HG02970 (cell line): ENCODE results near the gene SLC16A11.
"Not testable (repeated sequence)": the region's sequence is repeated elsewhere in the genome, so short reads cannot be mapped to it uniquely, and the experiment has no call there.

Experiments
- ATAC-seq: cut with Tn5 transposase; IDR thresholded peaks from one replicate; pipeline ENCODE4 v1.9.1; 2021; ENCODE audit warnings: mild to moderate bottlenecking, moderate library complexity, moderate number of reproducible peaks; ENCODE audit not compliant: unreplicated experiment, low FRiP score

The SLC16A11 gene

DNA sequence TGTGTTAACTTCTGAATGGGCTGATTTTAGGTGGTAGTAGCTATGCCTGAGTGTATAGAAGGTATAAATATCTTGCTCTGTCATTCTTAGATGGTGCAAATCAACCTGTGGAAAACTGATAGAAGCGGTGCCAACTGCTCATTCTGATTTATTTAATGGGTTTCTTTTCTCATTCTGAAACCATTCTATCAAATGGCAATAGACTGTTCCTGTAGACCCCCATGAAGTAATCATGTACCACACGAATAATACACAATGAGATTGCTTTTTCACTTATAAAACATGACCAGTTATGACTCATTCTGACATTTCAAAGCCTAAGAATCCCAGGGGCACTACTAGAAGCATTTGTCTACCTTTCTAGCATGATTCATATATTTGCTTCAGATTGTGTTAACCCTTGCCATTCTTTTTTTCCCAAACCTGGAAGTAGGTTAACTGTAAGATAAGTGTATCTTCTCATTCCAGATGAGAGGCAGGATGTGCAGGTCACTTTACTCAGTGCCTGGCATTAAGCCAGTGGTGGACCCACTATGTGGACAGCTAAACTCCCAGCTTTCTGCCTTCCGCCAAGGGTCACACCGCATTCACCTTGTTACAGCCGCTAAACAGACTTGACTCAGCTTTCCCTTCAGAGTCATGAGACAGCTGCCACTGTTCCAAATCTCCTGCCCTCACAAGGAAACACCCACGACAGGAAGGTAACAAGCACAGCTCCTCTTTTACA is 16.4 kb upstream of the SLC16A11 start:
- no peak for ATAC-seq

DNA sequence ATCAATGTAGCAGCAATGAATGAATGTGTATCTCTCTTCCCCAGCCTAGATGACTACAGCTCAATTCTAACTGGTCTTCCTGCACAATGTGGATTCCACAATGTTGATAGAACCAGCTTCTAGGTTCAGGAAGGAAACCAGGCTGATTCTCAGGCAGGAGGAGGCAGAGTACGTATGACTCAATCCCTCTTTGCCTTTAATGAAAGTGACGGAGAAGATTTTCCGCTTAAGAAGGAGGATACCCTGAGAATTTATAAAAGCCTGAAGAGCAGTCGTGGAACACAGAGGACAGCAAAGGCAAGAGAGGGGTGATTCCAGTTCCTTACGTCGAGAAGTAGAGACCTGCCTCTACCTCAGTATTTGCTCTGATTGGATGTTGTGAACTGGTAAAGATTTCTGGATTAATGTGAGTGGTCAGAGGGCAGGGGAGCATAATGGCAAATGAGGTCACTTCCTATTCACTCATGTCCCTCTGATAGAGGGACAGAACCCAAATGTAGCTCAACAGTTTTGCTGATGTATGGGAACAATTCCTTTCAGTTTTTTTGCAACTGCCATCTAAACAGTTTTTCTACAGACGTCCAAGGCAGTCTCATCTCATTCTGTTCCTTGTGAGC is 15.0 kb upstream of the SLC16A11 start:
- ATAC-seq: no peak

DNA sequence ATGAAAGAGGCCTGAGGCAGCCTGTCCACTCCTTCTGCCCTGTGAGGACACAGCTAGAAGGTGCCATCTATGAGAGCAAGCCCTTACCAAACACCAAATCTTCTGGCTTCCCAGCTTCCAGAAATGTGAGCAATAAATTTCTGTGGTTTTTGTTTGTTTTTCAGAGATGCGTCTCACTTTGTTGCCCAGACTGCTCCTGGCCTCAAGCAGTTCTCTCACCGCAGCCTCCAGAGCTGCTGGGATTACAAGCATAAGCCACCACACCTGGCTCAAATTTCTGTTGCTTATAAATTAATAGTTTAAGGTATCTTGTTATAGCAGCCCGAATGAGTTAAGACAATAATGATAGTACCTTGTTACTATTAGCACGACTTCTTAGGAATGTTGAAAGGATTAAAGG is 12.5 kb upstream of the SLC16A11 start:
- no peak for ATAC-seq

DNA sequence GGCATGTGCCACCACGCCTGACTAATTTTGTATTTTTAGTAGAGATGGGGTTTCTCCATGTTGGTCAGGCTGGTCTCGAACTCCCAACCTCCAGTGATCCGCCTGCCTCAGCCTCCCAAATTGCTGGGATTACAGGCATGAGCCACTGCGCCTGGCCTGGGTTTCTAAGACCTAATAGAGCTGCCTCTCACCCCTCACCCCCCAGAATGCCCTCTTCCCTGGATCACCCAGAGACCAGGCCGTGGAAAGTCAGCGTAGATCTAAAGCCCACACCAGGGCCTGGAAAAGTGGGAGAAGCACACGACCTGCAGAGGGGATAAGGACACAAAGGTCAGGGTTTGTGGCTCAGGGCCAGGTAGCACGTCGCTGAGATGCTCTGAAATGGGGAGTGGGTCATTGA is 6.7 kb upstream of the SLC16A11 start:
- not testable (repeated sequence) for ATAC-seq

DNA sequence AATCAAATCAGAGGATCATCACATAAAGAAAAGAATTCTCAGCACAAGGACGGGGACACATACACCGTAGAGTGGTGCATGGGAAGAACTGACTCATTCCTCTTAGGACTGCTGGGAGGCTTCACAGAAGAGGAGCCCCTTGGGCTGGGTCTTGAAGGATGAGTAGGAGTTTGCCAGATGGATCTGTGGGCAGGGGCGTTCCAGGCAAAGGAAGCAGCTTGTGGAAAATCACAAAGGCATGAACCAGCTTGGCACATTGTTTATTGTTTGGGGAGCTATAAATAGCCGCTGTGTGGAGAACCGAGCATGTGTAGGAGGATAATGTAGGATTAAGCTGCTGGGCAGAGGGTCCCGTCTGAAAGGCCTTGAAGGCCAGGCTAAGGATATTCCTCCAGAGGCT is 5.1 kb upstream of the SLC16A11 start:
- ATAC-seq: no peak

DNA sequence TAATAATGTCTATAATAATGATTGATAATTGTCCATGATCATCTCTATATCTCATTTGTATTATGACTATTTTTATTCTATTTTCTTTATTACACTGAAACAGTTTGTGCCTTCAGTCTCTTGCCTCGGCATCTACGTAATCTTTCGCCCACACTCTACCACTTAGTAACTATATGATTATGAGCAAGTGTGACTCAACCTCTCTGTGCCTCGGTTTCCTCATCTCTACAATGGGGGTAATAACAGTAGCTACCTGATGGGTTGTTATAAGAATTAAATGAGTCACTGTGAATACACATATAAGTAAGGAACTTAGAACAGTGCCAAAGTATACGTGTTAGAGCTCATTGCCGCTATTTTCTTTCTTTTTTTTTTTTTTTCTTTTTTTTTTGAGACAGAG is 3.7 kb upstream of the SLC16A11 start:
- ATAC-seq: no peak

DNA sequence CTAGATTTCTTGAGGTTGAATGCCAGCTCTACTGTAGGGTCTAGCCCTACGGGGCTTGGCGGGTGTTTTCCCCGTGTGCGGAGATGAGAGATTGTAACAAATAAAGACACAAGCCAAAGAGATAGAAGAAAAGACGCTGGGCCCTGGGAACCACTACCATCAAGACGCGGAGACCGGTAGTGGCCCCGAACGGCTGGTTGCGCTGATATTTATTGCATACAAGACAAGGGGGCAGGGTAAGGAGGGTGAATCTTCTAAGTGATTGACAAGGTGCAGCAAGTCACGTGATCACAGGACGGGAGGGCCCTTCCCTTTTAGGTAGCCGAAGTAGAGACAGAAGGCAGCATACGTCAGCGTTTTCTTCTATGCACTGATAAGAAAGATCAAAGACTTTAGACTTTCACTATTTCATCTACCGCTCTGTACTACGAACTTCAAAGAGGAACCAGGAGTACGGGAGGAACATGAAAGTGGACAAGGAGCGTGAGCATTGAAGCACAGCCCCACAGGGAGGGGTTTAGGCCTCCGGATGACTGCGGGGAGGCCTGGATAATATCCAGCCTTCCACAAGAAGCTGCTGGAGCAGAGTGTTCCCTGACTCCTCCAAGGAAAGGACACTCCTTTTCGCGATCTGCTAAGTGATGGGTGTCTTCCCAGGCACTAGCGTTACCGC is 3.0 kb upstream of the SLC16A11 start:
- not testable (repeated sequence) for ATAC-seq

DNA sequence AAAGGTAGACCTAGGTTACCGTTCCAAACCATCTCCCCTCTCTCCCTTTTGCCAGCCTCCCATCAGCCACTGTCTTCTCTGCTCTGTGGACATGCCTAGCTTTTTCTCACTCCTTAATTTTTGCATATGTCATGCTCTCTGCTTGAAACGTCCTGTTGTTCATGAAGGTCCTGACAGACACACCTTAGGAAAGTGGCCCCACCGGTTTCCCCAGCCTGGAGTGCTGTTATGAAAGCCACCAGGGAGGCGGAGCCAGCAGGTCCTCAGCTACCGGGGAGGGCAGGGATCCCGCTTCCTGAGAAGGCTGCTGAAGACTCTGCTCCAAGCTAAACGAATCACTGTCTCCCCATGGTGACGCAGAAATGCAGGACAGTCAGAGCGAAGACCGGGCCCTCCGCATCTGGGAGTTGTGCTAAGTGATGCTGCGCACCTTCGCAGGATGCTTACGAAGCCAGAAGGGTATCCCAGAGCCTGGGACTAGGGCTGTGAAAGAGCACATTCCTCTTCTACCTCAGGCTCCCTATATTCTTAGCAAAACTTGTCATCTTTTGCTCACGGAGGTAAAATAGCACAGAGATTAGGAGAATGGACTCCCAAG is 2.3 kb upstream of the SLC16A11 start:
- ATAC-seq: no peak

DNA sequence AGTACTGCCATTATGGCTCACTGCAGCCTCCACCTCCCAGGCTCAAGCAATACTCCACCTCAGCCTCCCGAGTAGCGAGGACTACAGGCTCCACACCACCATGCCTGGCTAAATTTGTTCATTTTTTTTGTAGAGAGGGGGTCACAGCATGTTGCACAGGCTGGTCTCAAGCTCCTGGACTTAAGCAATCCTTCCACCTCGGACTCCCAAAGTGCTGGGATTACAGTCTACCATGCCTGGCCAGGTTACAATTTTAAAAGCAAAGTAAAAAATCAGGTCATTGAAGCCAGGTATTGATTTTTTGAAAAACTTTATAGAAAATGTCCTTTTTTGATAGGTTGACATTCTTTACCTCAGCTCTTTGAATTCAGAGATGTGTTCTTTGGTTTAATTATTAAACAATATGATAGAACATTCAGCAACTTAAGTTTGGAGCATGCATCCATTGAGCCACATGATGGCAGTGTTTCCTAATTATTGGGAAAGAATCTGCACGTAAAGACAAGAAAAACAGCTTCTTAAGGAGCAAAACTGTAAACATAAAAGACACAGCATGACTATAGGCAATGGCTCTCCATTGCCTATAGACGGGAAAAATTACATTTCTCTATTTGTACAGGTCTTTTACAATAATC is 1.7 kb upstream of the SLC16A11 start:
- no peak for ATAC-seq

DNA sequence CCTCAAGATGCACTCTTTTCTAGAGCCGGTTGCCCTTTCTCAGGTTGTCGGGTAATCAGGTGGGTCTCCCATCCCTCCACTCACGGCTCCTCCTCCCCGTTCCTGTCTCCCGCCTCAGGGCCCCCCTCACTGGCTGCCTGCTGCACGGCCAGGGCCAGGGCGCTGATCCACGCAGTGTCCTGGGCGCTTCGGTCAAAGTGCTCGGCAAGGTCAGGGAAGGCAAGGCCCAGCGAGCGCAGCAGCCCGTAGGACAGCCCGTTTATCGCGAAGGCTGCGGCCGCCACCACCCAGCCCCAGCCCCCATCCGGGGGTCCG is 753 bp downstream of the SLC16A11 start:
- no peak for ATAC-seq

DNA sequence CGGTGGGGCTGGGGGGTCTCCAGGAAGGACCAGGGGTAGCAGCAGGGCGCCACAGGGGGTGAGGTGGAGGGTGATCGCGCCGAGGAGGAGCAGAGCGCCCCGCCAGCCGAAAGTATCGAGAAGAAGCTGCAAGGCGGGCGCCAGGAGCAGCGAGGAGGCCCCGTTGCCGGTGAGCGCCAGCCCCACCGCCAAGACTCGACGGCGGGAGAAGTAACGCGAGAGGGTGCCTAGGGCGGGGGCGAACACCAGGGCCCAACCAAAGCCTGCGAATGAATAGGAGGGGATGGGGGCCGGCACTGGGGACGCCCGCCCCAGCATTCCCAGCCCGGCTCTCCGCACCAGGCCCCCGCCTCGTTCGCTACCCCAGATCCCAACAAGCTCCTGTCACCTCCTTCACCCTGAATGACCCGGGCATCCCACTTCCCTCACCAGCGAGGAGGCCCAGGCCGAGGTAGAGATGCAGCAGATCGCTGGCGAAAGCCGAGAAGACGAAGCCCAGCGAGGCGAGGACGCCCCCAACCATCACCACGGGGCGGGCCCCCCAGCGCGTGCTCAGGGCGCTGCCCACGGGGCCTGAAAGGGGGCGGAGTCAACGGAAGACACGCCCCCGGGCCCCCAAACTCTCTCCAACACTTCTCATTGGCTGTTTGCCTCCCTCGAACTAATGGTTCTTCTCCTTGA is 1.3 kb downstream of the SLC16A11 start:
- ATAC-seq: no peak

DNA sequence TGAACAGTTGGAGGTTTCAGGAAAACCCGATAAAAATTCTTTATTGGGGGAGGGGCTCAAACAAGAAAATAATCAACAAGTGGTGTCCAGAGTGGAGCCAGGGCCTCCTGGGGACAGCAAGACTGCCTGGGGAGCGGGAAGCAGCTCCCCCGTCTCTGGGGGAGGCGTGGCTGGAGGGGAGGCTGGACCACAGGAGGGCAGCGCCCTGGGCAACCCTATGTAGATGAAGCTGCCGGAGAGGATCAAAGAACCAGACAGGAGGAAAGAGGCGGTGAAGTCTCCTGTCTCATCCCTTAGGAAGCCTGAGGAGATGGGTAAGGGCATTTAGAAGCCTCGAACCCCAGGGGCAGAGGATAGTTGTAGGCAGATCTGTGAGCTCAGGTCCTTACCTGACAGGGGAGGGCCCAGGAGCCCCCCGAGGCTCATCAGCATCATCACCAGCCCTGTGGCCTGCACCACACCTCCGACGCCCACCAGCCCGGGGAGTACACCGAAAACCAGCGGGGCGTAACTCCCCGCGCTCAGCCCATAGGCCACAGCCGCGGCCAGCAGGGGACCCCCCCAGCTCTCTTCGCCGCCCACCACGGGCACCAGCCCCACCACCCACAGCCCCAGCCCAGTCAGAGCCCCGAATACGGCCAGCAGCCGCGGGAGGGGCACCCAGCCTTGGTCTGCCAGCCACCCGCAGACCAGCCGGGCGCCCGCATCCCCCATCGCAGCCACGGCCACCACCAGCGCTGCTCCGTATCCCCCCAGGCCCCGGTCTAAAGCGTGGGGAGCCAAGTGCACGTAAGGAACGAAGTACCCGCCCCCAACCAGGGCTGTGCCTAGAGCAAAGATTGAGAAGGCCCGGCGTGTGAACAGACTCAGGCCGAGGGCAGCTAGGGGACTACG is 2.0 kb downstream of the SLC16A11 start:
- no peak for ATAC-seq

DNA sequence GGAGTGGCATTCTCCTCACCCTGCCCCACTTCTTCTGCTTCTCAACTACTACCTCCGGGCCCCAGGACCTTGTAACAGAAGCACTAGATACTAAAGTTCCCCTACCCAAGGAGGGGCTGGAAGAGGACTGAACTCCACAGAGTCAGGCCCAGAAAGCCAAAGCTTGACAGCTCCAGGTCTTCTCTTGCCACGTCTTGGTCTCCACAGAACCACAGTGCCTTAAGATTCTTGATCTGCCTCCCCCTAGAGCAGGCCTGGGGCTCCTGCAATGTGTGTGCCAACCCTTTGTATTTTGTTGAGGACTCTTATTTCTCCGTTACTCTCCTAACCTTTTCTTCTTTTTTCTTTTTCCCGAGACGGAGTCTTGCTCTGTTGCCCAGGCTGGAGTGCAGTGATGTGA is 4.1 kb downstream of the SLC16A11 start:
- no peak for ATAC-seq

DNA sequence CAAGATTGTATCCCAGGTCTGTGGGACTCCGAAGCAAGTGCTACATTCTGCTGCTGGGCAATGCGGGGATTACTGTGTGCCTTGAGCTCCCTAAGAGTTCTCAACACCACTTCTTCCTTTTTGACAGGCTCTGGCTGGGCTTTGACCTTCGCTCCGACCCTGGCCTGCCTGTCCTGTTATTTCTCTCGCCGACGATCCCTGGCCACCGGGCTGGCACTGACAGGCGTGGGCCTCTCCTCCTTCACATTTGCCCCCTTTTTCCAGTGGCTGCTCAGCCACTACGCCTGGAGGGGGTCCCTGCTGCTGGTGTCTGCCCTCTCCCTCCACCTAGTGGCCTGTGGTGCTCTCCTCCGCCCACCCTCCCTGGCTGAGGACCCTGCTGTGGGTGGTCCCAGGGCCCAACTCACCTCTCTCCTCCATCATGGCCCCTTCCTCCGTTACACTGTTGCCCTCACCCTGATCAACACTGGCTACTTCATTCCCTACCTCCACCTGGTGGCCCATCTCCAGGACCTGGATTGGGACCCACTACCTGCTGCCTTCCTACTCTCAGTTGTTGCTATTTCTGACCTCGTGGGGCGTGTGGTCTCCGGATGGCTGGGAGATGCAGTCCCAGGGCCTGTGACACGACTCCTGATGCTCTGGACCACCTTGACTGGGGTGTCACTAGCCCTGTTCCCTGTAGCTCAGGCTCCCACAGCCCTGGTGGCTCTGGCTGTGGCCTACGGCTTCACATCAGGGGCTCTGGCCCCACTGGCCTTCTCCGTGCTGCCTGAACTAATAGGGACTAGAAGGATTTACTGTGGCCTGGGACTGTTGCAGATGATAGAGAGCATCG is 5.6 kb downstream of the SLC16A11 start:
- ATAC-seq: no peak

DNA sequence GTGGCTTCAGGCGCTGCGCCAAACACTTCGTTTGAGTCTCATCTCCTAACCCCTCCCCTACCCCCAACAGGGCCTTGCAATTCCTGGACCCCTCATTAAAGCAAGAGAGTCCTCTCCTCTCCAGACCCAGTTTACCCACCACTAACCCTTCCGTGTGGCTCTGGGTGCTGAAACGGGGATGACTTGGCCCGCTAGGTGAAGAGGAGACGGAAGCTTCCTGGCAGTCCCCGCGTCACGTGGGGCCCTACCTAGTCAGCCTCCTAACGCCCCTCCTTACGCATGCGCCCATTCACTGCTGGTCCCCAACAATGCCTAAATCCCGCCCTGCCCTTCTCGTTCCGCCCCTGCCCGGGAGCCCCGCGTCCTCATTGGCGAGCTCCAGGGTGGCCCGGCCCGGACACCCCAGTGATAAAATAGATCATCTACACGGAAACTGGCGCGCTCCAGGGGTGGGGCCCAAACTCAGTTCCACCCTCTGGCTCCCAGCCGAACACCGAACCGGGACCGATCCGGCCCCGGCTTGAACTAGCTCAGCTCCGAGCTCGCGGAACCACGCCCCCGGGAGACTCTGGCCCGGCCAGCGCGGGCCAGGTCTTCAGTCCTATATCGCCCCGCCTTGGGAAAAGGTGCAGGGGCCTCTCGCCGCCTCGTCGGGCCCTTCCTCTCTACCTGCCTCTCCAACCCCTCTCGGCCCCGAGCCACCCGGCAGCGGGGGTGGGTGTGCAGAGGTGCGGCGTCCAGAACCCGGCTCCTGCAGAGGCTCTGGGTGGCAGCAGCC is 8.1 kb downstream of the SLC16A11 start, which contains the start of gene SLC16A13:
TSS of gene SLC16A13 (plus strand) at position 425 of the 778 bp plus-strand sequence. CDS start 368 bp downstream, outside the sequence.
- peak; percentile 90 for ATAC-seq

DNA sequence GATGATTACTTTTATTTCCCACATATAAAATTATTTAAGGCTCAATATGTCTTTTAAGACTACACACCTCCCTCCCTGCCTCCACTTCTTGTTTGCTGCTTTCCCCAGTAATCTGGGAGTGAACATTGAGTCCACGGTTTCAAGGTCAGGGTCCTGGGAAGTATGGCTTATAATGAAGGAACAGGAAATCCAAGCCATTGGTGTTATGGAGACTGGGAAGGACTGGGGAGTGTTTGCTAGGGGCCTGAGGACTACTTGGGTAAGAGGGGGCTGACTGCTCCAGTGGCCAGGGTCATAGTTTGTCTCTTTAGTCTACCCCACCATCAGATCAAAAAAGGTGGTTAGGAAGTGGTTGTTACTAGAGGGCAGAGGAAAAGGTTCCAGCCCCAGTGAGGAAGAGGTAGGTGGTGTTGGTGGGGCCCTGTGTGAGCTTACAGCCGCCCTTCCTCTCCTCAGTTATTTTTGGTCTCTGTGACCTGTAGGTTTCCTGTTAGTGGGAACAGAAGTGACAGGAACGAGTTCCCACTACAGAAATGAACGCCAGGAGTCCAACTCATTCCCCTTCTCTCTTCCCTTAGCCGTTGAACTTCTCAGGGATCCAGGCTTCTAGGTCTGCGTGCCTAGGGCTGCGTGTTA is 8.8 kb downstream of the SLC16A11 start:
- no peak for ATAC-seq

DNA sequence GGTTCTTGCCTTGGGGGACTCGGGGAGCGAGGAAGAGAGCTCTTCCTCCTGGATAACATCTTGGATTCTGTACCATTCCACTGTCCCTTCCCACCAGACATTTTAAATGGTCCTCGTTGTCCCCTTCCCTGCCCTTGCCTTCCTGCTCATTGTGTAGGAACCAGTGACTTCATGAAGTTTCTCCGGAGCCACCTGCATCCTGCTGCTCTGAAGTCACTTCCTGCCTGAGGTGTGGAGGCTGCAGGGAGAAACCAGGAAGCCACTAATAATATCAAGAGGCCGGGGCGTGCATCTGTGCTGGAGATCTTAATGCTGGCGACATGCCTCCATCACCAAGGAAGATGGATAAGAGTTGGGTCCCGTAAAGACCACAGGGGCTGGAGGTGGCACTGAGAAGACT is 14.2 kb downstream of the SLC16A11 start:
- no peak for ATAC-seq
